Brain microvascular endothelial cell (primary cell): Measurements from ENCODE around the gene EOMES.

Experiments used
- DNase-seq: peaks from one replicate; pipeline ENCODE4 v3.0.0-alpha.2; 2020
- H3K27ac ChIP-seq: fragments of 250-450 bp; sonication (Bioruptor Pico); 2 replicates; pipeline ENCODE4 v1.5.1; 2020; ENCODE audit warnings: mild to moderate bottlenecking, moderate library complexity
- H3K27me3 ChIP-seq: fragments of 250-450 bp; sonication (Bioruptor Pico); replicated peaks from 2 replicates; pipeline ENCODE4 v1.5.1; 2020; ENCODE audit warnings: mild to moderate bottlenecking
- H3K36me3 ChIP-seq: fragments of 250-450 bp; sonication (Bioruptor Pico); replicated peaks from 2 replicates; pipeline ENCODE4 v1.5.1; 2020; ENCODE audit warnings: mild to moderate bottlenecking
- H3K4me3 ChIP-seq: 2 replicates; pipeline ENCODE4 v1.5.1; 2011; ENCODE audit warnings: low read depth, mild to moderate bottlenecking, control low read depth, low read length, moderate library complexity
- CTCF ChIP-seq: IDR thresholded peaks from 2 replicates; pipeline ENCODE4 v1.5.1; 2011; ENCODE audit warnings: low read depth, mild to moderate bottlenecking, moderate library complexity, low read length, control low read depth, inconsistent platforms; ENCODE audit errors: missing control alignments
- in situ Hi-C: cut with HindIII; loops from 2 replicates; pipeline ENCODE4 v1.10.0; 2017; ENCODE audit warnings: low sequenced_read_pairs, low pct_ligation_motif_present

EOMES gene

GRCh38 chr3:27677565-27677964, 44.6 kb downstream of the EOMES start:
- H3K4me3 ChIP-seq, result no peak overlapping the region
- no peaks in the 10 kb centered on the region for H3K36me3 ChIP-seq
- in situ Hi-C loops, result no loop called here
- no peaks in the 10 kb centered on the region for H3K27me3 ChIP-seq
- no peak for TF ChIP-seq CTCF
- H3K27ac ChIP-seq, result peak overlapping the region; percentile 84
- DNase-seq, result peak; percentile 83

DNA sequence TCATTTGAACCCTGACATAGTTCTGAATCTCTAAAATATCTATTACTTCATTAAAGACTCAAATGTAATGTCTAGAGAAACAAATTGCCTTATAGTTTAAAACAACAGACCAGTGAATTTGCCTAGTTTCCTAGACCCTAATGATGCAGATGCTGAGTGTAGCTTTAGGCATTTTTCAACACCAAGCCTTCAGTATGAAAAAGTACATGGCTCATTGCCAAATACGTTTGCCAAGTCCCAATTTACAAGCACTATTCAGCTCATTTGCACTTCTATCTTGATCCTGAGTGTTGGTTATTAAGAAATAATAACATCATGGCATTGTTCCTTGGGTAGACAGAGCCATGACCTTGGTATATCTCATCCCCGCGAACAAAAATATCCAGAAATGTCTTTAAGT, 46.8 kb downstream of the EOMES start:
- Histone ChIP-seq H3K27me3 (no peaks in the 10 kb centered on the region), H3K4me3 (no peak overlapping the region), H3K36me3 (no peaks in the 10 kb centered on the region), H3K27ac (no peak overlapping the region)
- no peak for TF ChIP-seq CTCF
- in situ Hi-C loops, result no loop called here
- peak; percentile 28 for DNase-seq

DNA sequence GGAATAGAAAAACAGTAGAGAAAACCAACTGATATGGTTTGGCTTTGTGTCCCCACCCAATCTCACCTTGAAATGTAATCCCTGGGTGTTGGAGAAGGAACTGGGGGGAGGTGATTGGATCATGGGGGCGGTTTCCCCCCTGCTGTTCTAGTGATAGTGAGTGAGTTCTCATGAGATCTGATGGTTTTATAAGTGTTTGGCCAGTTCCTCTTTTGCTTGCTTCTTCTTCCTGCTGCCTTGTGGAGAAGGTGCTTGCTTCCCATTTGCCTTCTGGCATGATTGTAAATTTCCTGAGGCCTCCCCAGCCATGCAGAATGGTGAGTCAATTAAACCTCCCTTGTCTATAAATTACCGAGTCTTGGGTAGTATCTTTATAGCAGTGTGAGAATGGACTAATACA, 48.4 kb downstream of the EOMES start:
- no peak overlapping the region for H3K4me3 ChIP-seq
- in situ Hi-C loops, result no loop called here
- H3K27ac ChIP-seq, result no peak overlapping the region
- H3K27me3 ChIP-seq, result no peaks in the 10 kb centered on the region
- no peak for DNase-seq
- no peaks in the 10 kb centered on the region for H3K36me3 ChIP-seq
- TF ChIP-seq CTCF, result no peak

GRCh38 chr3:27671101-27671500, 51.0 kb downstream of the EOMES start:
- H3K27ac ChIP-seq, result no peak overlapping the region
- no peak for TF ChIP-seq CTCF
- no peak overlapping the region for H3K4me3 ChIP-seq
- in situ Hi-C loops, result no loop called here
- no peaks in the 10 kb centered on the region for H3K27me3 ChIP-seq
- H3K36me3 ChIP-seq, result no peaks in the 10 kb centered on the region
- DNase-seq, result no peak

DNA sequence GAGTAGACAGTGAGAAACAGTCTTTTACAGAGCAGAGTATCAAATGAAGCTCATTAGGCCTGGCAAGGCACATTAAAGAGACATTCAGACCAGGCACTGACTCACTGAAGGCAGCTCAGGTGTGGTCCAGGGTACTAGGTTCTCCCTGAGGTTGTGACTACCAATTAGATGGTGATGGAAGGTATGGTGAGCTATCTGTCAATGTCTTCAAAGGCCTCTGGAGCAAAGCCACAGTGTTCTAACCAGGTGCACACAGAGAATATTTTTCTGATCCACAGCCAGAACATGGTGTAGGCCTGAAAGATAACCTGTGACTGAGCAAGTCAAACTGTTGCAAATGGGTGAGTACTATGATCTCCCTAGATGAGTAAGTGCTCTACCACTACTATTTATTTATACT, 51.5 kb downstream of the EOMES start:
- DNase-seq, result no peak
- Histone ChIP-seq H3K27ac (no peak overlapping the region), H3K27me3 (no peaks in the 10 kb centered on the region), H3K4me3 (no peak overlapping the region), H3K36me3 (no peaks in the 10 kb centered on the region)
- in situ Hi-C loops, result no loop called here
- TF ChIP-seq CTCF, result no peak

GRCh38 chr3:27669591-27669990, 52.5 kb downstream of the EOMES start:
- no peaks in the 10 kb centered on the region for H3K27me3 ChIP-seq
- no peak for TF ChIP-seq CTCF
- no peak for DNase-seq
- no peak overlapping the region for H3K4me3 ChIP-seq
- in situ Hi-C loops, result no loop called here
- H3K36me3 ChIP-seq, result no peaks in the 10 kb centered on the region
- H3K27ac ChIP-seq, result no peak overlapping the region
